Kidney epithelial cell (primary cell): ENCODE measurements around the gene RFX3. TPM values are rescaled to one million over a fixed set of nuclear protein-coding genes. Genes with fewer than 3 reads are reported as not detected.

Experiments
- DNase-seq: peaks from one replicate; pipeline ENCODE4 v3.0.0-alpha.2; 2010; ENCODE audit warnings: low read depth
- H3K27me3 ChIP-seq: 2 replicates; pipeline ENCODE4 v1.6.0; 2011; ENCODE audit warnings: low read length; ENCODE audit not compliant: control insufficient read depth, insufficient read depth
- H3K36me3 ChIP-seq: 2 replicates; pipeline ENCODE4 v1.5.1; 2011; ENCODE audit warnings: low read length; ENCODE audit not compliant: control insufficient read depth, insufficient read depth
- H3K4me3 ChIP-seq: 2 replicates; pipeline ENCODE4 v1.5.1; 2011; ENCODE audit warnings: low read depth, mild to moderate bottlenecking, control low read depth, low read length
- CTCF ChIP-seq: IDR thresholded peaks from 2 replicates; pipeline ENCODE4 v1.5.1; 2011; ENCODE audit warnings: mild to moderate bottlenecking, moderate library complexity, low read length, control low read depth, inconsistent platforms; ENCODE audit not compliant: insufficient read depth, poor library complexity, severe bottlenecking
- total RNA-seq: library from RNA; depleted of rRNA; stranded (reverse); fragments of >200 nt; gene quantifications from 2 replicates; pipeline ENCODE4 v1.2.3, GENCODE V29; 2015

The RFX3 gene
- total RNA-seq, 1 donor from 2014 or later, result 5.6 TPM

DNA sequence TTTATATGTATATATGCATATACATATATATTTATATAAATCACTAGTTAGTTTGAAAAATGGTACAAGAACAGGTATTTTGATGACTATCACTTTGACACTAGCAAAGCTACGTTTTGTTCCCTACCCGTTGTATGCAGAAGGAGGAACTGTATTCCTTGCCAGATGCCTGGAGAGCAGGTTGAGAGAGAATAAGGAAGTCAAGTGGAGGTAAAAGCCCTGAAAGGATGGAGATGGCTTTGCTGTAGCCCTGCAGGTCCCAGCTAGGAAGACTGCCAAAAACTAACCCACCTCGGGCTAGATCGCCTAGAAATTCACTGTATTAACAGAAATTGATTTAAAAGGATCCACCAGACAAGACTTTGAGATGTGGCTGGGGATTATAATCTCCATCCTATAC is 229.3 kb downstream of the RFX3 start:
- no peaks in the 10 kb centered on the region for H3K27me3 ChIP-seq
- no peak overlapping the region for H3K4me3 ChIP-seq
- H3K36me3 ChIP-seq, result no peaks in the 10 kb centered on the region
- no peak for TF ChIP-seq CTCF
- DNase-seq, result no peak

DNA sequence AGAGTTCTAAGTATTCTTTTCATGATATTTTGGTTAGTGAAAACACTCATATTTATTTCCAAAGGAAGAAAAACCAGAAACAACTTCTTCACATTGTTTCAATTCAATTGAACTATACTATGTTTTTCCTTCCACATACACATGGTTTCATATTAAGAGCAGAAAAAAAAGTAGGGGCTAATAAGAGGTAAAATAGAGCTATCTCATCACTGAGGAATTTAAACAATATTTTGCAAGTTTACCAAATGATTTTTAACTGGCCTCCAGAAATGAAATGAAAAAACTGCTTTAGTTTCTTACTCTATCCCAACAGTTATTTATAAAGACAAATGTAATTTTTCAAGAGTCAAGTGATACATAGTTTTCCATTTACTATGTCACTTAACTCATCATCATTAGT is 233.5 kb downstream of the RFX3 start:
- TF ChIP-seq CTCF, result no peak
- no peak overlapping the region for H3K4me3 ChIP-seq
- DNase-seq, result no peak
- H3K27me3 ChIP-seq, result no peaks in the 10 kb centered on the region
- H3K36me3 ChIP-seq, result no peaks in the 10 kb centered on the region

DNA sequence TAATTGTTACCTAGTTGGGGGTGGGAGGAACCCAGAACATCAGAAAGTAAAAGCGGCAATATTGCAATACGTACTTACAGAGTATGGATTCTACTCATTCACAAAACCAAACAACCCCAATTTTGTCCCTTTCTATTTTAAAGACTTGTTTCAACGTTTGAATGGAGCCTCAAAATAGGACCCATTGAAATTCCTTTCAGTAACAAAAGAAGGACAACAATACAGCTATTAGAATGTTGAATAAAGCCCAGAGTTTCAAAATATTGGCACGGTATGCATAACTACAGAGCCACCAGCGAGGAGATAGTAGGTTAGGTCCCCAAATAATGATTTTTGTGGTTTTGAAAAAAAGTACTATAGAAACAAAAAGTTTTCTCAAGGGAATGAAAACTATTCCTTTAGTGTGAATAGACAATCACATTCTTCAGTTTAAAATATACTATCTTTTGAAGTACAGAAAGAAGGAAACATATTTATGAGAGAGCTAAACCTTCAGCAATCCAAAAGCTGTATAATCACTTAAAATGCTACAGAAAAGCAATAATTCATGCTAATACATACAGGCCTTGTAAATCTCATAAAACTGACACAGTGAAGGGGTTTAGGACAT is 235.5 kb downstream of the RFX3 start:
- TF ChIP-seq CTCF, result no peak
- no peaks in the 10 kb centered on the region for H3K36me3 ChIP-seq
- no peak for DNase-seq
- H3K27me3 ChIP-seq, result no peaks in the 10 kb centered on the region
- H3K4me3 ChIP-seq, result no peak overlapping the region

DNA sequence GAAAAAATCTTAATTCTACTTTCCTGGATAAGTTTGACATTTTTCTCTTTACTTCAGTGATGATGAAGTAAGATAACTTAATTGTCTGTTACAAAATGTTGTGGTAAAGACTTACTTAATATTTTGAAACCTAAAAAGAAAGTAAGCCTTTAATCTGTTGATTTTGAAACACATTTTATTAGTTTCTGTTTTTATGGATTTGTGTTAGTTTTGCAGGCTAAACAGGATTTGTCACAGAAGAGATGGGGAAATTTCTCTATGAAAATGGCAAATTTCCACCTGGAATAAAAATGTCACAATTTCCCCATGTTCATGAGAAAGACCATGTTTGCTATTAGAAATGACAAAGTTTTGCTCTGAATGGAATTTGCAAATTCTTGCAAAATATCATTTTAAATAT is 237.1 kb downstream of the RFX3 start:
- Histone ChIP-seq H3K27me3 (no peaks in the 10 kb centered on the region), H3K4me3 (no peak overlapping the region), H3K36me3 (no peaks in the 10 kb centered on the region)
- no peak for DNase-seq
- no peak for TF ChIP-seq CTCF

DNA sequence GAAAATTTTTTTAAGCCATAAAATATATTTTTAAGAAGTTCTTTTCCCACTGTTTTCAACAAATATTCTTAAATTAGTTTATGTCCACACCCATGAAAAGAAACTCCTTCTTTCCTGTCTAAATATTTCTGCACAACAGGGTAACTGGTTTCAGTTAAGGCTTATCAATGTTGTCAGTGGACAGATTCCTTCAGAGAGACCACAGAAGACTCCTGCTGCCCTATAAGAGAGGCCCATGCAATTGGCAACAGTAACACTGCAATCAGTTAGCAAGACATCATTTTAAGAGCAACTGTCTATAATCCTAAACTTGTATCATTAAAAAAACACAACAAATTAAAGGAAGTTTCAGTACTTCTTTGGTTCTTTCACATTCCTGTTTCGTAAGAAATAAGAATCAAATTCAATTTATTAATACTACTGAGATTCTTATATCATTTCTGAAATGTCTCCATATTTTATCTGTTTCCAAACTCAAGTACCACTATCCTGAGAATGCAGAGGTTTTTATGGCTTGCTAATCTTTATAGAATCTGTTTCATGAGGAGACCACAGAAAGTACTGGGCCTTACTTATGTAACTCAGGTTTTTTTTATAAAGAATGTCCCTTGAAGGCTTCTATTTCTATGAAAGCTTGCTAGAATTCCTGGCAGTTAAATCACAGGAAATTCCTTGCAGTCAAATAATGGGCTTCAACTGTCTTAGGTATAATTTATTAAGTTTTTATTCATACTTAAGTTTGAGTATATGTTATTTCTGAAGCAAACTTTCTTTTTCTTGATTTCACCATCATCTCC is 240.2 kb downstream of the RFX3 start:
- DNase-seq, result no peak
- no peak overlapping the region for H3K4me3 ChIP-seq

More for the DNA sequence above, 240.2 kb downstream of the RFX3 start:
- no peak for TF ChIP-seq CTCF
- H3K27me3 ChIP-seq, result no peaks in the 10 kb centered on the region
- H3K36me3 ChIP-seq, result no peaks in the 10 kb centered on the region
